HG02610 (cell line): ENCODE results near the gene MALT1.
"Not testable (repeated sequence)": the region's sequence is repeated elsewhere in the genome, so short reads cannot be mapped to it uniquely, and the experiment has no call there.

Experiments
- ATAC-seq: cut with Tn5 transposase; IDR thresholded peaks from one replicate; pipeline ENCODE4 v1.9.1; 2021; ENCODE audit warnings: mild to moderate bottlenecking, moderate library complexity; ENCODE audit not compliant: unreplicated experiment

Gene MALT1

GRCh38 chr18:58769321-58769720, 98.1 kb downstream of the MALT1 start:
- no peak for ATAC-seq

- no peak for ATAC-seq
Measured at GRCh38 chr18:58770601-58771000, 99.3 kb downstream of the MALT1 start.

- no peak for ATAC-seq
Measured at GRCh38 chr18:58772161-58772560, 100.9 kb downstream of the MALT1 start.

DNA sequence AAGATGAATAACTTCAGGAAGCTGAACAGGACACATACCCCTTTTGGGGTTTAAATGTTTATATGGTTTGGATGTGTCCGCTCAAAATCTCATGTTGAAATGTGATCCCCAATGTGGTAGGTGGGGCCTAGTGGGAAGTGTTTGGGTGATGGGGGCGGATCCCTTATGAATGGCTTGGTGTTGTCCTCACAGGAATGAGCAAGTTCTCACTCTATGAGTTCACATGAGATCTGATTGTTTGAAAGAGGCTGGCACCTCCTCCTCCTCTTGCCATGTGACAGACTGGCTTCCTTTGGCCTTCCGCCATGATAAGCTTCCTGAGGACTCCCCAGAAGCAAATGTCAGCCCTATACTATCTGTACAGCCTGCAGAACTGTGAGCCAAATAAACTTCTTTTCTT, 104.8 kb downstream of the MALT1 start:
- no peak for ATAC-seq

DNA sequence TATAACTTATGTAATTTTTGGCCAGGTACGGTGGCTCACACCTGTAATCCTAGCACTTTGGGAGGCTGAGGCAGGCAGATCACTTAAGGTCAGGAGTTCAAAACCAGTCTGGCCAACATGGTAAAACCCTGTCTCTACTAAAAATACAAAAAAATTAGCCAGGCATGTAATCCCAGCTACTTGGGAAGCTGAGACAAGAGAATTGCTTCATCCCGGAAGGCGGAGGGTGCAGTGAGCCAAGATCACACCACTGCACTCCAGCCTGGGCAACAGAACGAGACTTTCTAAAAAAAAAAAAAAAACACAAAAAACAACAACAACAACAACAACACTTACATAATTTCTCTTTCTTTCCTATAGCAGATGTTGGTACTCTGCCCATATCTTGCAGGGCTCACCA, 105.3 kb downstream of the MALT1 start:
- not testable (repeated sequence) for ATAC-seq

DNA sequence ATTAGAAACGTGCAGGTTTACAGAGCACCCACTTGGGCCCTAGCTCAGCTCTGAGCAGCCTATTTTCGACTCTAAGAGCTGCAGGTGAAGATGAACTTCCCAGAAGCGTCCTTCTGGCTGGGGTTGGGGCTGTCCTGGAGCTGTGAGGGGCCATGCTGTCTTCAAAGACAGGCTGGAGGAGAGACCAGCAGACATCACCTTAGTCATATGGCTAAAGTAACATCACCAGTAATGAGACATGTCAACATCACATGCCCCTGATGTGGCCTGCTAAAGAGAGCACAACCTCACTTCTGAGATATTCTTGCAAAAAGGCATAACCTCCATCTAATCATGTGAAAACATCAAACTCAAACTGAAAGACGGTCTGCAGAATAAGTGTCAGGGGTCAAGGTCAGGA, 106.2 kb downstream of the MALT1 start:
- ATAC-seq, result no peak

GRCh38 chr18:58779529-58779928, 108.3 kb downstream of the MALT1 start:
- no peak for ATAC-seq

- ATAC-seq, result no peak
Measured at GRCh38 chr18:58780045-58780444, 108.8 kb downstream of the MALT1 start.

- ATAC-seq, result peak; percentile 68
Measured at GRCh38 chr18:58781627-58782194, 110.4 kb downstream of the MALT1 start.

- no peak for ATAC-seq
Measured at GRCh38 chr18:58784601-58785137, 113.4 kb downstream of the MALT1 start.

GRCh38 chr18:58785171-58785805, 114.0 kb downstream of the MALT1 start:
- no peak for ATAC-seq

DNA sequence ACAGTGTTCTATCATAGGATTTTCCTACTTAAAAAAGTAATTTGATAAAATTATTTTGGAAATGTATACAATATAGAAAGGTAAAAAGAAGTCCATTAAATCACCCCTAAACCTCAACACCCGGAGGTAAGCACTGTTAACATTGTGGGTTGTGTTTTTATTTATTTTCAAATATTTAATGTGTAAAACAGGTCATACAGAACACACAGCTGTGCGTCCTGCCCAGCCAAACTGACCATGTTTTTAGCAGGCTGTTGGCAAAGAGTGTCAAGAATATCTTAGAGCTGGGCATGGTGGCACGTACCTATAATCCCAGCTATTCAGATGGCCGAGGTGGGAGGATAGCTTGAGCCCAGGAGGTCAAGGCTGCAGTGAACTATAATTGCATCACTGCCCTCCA, 114.6 kb downstream of the MALT1 start:
- ATAC-seq, result no peak

DNA sequence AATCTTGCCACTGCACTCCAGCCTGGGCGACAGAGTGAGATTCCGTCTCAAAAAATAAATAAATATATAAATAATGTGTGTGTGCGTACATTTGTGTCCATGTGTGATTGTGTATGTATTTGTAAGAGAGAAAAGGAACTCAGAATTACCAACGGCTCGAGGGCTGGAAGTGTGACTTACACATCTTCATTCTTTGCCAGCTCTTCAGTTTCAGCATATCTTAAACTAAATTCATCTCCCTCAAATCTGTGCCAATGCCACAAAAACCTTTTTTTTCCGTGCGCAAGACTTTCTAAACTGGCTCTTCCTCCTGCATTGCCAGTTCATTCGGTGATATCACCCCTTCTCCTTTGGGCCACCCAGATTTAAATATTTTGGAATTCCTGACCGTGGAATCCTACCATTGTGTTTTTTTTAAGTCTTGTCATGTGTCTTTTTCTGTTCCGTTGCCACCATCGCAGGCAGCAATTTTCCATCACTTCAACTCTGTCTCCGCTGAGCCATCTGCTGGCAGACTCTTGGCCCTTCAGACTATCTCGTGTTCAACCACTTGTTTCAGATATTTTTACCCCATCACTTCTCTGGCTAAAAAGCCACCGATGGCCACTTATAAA, 116.4 kb downstream of the MALT1 start:
- ATAC-seq, result no peak

DNA sequence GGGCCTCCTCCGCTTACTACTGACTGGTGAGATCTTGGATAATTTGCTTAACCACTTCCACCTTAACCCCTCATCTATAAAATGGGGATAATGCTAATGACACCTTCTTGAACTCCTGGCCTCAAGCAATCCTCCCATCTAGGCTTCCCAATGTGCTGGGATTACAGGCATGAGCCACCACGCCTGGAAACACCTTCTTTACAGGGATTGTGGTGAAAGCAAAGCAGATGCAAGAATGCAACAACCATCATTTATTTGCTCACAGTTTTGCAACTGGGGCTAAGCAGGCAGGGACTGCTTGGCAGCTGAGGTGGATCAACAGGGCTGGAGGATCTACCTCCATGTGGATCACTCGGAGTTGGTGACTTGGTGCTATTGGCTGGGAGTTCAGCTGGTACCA, 117.2 kb downstream of the MALT1 start:
- ATAC-seq, result no peak

- ATAC-seq, result no peak
Measured at GRCh38 chr18:58788971-58789875, 118.0 kb downstream of the MALT1 start.

GRCh38 chr18:58789876-58790240, 118.6 kb downstream of the MALT1 start:
- ATAC-seq, result no peak

DNA sequence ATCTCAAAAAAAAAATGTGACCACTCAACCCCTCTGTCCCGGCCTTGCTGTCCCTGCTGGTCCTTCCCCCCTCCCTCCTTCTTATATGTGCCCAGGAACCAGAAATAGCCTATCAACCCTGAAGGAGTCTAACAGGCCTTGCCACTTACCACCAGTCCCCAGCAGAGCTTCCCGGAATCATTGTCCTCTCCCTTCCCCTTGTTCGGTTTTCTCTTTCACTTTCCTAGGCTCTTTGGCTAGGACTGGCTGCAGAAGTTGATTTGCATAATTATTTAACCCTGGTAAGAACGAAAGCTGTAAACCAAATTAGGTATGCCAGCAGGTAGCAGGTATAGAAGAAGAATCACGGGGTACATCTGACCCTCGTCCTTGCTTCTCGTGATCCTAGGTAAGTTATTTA, 120.8 kb downstream of the MALT1 start:
- peak; percentile 91 for ATAC-seq

DNA sequence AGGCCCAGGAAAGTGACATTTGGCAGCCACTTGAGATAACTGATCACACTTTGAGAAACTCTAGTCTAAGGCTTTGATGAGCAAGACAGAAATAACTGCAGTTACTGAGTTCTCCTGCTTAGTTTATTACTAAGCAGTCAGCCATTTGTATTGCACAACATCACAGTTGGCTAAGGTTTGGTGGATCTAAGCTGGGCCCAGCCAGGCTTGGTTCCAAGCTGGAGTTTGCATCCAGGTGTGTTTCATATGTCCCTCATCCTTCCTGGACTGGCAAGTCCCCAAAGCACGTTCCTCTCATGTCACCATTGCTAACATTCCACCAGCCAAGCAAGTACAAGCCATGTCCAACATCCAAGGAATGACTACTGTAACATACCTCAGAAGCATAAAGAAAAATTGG, 122.1 kb downstream of the MALT1 start:
- no peak for ATAC-seq

- no peak for ATAC-seq
Measured at GRCh38 chr18:58796220-58796619, 125.0 kb downstream of the MALT1 start.

GRCh38 chr18:58800582-58800981, 129.3 kb downstream of the MALT1 start:
- peak; percentile 73 for ATAC-seq

DNA sequence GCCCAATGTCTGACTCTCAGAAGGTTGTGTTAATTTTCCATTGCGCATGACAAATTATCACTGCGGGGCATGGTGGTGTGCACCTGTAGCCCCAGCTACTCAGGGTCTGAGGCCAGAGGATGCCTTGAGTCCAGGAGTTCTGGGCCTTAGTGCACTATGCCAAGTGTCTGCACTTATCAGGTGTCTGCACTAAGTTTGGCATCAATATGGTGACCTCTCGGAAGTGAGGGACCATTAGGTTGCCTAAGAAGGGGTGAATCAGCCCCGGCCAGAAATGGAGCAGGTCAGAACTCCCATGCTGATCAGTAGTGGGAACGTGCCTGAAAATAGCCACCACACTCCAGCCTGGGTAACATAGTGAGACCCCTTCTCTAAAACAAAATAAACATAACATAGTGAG, 131.7 kb downstream of the MALT1 start:
- ATAC-seq, result no peak
